AG09309 (cell line): ENCODE data around the gene ZNF791.

Source experiments
- DNase-seq: peaks from one replicate; pipeline ENCODE4 v3.0.0-alpha.2; 2010; ENCODE audit warnings: low read depth
- H3K4me3 ChIP-seq: 2 replicates; pipeline ENCODE4 v1.5.1; 2011; ENCODE audit warnings: mild to moderate bottlenecking, low read depth, low read length, moderate library complexity; ENCODE audit not compliant: control insufficient read depth
- TF ChIP-seq, protein P1 (sequence below): IDR thresholded peaks from 2 replicates; pipeline ENCODE4 v1.5.1; 2011; ENCODE audit warnings: mild to moderate bottlenecking, low read depth, low read length, inconsistent platforms; ENCODE audit not compliant: insufficient read depth, control insufficient read depth; ENCODE audit errors: missing control alignments

ZNF791 gene

DNA sequence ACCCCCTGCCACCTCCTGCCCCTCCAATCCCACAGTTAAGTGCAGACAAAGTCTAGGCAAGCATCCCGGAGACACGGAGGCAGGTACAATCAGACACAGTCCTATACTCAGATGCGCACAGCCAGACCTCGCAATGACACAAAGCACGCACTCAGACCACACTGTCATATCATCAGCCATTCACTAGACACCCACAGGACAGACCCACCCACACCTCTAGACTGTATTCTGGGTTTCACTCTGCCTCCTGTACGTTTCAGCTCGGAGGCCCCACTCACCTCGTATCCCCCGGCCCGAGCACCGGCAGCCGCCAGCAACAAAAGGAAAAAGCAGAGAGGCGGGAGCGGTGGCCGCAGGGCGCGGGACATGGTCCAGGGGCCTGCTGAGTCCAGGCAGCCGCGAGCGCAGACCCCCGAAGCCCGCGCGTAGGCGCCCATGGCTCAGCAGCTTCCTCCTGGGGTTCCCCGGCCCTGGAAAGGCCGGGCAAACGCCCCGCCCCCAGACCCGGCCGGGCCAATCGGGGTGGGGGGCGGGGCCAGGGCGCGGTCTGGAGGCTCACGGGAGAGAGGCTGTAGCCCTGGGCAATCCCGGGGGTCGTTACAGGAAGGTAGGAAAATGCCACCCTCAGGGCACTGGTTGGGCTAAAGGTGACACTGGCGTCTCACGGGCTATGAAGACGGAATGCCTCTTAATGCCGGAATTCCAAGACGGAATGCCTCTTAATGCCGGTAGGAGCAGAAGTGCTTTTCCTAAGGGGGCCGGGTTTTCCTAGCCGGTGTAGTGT is 55.7 kb downstream of the ZNF791 start, which contains the start of the genes MAN2B1 and WDR83:
Gene MAN2B1, minus strand, starts transcription at position 478 of the 784 bp plus-strand sequence. Its CDS starts 41 bp downstream, at position 437.
Gene WDR83, plus strand, starts transcription at position 543 of the 784 bp plus-strand sequence. CDS start 2,984 bp downstream, outside the sequence.
- TF ChIP-seq, protein P1, sequence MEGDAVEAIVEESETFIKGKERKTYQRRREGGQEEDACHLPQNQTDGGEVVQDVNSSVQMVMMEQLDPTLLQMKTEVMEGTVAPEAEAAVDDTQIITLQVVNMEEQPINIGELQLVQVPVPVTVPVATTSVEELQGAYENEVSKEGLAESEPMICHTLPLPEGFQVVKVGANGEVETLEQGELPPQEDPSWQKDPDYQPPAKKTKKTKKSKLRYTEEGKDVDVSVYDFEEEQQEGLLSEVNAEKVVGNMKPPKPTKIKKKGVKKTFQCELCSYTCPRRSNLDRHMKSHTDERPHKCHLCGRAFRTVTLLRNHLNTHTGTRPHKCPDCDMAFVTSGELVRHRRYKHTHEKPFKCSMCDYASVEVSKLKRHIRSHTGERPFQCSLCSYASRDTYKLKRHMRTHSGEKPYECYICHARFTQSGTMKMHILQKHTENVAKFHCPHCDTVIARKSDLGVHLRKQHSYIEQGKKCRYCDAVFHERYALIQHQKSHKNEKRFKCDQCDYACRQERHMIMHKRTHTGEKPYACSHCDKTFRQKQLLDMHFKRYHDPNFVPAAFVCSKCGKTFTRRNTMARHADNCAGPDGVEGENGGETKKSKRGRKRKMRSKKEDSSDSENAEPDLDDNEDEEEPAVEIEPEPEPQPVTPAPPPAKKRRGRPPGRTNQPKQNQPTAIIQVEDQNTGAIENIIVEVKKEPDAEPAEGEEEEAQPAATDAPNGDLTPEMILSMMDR: no peak
- no peak for DNase-seq
- peak within 1 kb of the TSS; percentile 80 for H3K4me3 ChIP-seq

DNA sequence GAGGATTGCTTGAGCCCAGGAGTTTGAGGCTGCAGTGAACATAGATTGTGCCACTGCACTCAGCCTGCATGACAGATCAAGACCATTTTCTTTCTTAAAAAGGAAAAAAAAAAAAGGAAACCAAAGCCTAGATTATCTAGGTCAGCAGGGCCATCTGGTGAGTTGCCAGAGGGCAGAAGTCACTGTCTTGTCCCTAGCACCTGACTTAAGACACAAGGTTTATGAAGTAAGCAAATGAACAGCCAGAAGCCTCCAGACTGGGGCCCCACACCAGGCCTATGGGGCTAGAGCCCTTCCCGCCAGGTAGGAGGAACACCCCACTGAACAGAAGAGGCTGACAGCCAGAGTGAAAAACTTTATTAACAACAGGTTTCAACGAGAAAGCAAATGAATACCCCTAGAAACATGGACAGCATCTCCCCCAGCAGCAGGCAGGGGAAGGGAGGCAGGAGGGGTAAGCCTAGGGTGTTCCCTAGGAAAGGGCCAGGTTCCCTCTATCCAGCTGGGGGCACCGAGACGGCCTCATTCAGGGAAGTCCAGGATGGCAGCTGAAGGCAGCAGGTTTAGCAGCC is 57.1 kb downstream of the ZNF791 start:
- TF ChIP-seq, protein P1: no peak
- no peak overlapping the region for H3K4me3 ChIP-seq
- DNase-seq: no peak

DNA sequence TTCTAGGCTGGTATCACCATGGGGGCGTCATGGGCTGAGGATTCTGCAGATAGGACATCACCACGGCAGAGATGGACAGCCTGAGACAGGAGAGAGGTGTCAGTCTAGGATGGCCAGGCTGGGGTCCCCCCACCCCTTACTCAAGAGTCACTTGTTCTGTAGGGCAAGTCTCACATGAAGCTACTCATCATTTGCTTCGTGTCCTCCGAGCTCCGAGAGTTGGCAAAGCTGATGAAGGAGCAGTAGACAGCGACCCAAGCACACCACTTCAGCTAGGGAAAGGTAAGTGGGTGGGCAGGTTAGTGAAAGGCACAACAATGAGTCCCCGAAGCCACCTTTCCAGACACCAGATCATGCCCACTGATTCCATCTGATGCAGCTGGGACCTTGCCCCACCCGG is 57.6 kb downstream of the ZNF791 start:
- TF ChIP-seq, protein P1: no peak
- DNase-seq: no peak

DNA sequence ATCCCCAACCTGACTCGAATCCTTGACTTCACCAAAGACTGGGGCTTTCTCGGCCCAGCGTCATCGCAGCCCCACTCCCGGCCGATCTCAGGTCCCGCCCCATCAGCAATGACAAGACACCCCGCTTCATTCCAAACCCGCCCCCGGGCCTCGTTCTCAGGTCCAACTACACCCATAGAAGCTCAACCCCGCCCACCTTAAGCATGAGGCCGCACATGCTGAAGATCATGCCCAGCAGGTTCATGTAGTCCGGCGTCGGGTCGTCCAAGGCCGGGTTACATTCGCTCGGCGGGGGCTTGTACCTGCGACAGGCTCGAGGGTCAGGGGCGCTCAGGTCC is 58.2 kb downstream of the ZNF791 start:
- DNase-seq: no peak
- TF ChIP-seq, protein P1: no peak
- peak overlapping the region; percentile 72 for H3K4me3 ChIP-seq

More for the DNA sequence above, 57.6 kb downstream of the ZNF791 start:
- H3K4me3 ChIP-seq: peak overlapping the region; percentile 72

DNA sequence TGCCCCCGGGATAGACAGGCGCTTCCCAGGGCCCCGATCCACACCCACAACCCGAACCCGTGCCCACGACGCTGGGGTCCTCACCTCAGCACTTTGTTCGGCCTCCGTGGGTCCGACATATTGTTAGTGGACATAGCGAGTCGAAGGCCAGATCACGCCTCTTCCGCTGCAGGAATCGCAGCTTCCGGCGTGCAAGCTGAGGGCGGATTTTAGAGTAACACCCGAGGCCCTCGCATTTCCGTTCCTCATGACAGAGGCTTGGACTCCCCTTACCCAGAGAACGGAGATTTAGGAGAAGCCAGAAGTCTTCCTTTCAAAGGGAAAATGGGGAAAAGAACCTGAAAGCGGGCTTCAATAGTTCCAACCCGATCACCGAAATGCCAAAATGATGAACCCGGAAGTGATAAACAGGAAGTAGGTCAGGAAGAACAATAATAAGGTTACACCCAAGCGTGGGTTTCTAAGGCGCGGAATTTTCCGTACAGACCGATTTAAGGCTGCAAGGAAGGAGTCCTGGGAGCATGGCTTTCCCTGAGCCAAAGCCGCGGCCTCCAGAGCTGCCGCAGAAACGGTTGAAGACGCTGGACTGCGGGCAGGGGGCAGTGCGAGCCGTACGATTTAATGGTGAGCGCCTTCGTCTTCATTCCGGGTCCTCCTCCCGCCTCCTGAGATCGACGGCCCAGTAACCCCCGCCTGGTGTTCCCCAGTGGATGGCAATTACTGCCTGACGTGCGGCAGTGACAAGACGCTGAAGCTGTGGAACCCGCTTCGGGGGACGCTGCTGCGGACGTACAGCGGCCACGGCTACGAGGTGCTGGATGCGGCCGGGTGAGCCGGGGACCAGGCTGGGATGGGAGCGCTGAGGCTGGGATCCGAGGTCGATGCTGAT is 58.8 kb downstream of the ZNF791 start:
- DNase-seq: peak; percentile 37
- TF ChIP-seq, protein P1: no peak
- peak overlapping the region; percentile 72 for H3K4me3 ChIP-seq
